M059J (cell line): Measurements from ENCODE around the gene SLC43A2. TPM values are rescaled to one million over a fixed set of nuclear protein-coding genes. Genes with fewer than 3 reads are reported as not detected.
"Not testable (repeated sequence)": the region's sequence is repeated elsewhere in the genome, so short reads cannot be mapped to it uniquely, and the experiment has no call there.

Experiments used
- DNase-seq: peaks from one replicate; pipeline ENCODE4 v3.0.0-alpha.2; 2012; ENCODE audit warnings: low read depth
- total RNA-seq: library from RNA; depleted of rRNA; stranded (reverse); fragments of >200 nt; shearing (Covaris generic); gene quantifications from 2 replicates; pipeline ENCODE4 v1.2.3, GENCODE V29; 2014; rRNA removed

SLC43A2 gene
- total RNA-seq, 1 experiment from 2014 or later = 2.4 TPM

GRCh38 chr17:1539811-1540210, 88.8 kb downstream of the SLC43A2 start:
- DNase-seq = no peak

GRCh38 chr17:1535737-1536136, 92.9 kb downstream of the SLC43A2 start:
- no peak for DNase-seq

GRCh38 chr17:1533661-1534325, 94.8 kb downstream of the SLC43A2 start:
- no peak for DNase-seq

GRCh38 chr17:1532836-1533602, 95.6 kb downstream of the SLC43A2 start:
- no peak for DNase-seq

- DNase-seq = no peak
These were observed 98.8 kb downstream of the SLC43A2 start for GRCh38 chr17:1529863-1530262.

- DNase-seq = not testable (repeated sequence)
These were observed 101.8 kb downstream of the SLC43A2 start for GRCh38 chr17:1526876-1527275.

- DNase-seq = no peak
These were observed 106.0 kb downstream of the SLC43A2 start for GRCh38 chr17:1522626-1523025.

- DNase-seq = no peak
These were observed 107.5 kb downstream of the SLC43A2 start for GRCh38 chr17:1521086-1521640.

GRCh38 chr17:1519678-1520077, 109.0 kb downstream of the SLC43A2 start:
- DNase-seq = no peak

Other genes starting within 250 kb of the SLC43A2 start
- gene YWHAE, start 228.6 kb downstream of the SLC43A2 start, total RNA-seq = 550 and 591 TPM in 2 replicates
- gene CRK, start 172.6 kb downstream of the SLC43A2 start, total RNA-seq = 39.0 and 59.6 TPM in 2 replicates
- gene MYO1C, start 136.1 kb downstream of the SLC43A2 start, total RNA-seq = 43.9 and 80.5 TPM in 2 replicates
- gene INPP5K, start 112.2 kb downstream of the SLC43A2 start, total RNA-seq = 28.1 and 81.9 TPM in 2 replicates
- gene PITPNA, start 66.0 kb downstream of the SLC43A2 start, total RNA-seq = 11.8 and 22.4 TPM in 2 replicates
- gene SCARF1, start 16.9 kb upstream of the SLC43A2 start, total RNA-seq = 0.47 TPM in 1 of 2 replicates, not detected in the other
- gene RILP, start 21.0 kb upstream of the SLC43A2 start, total RNA-seq = 1.7 and 3.1 TPM in 2 replicates
- gene PRPF8, start 56.0 kb upstream of the SLC43A2 start, total RNA-seq = 52.3 and 92.8 TPM in 2 replicates
- gene TLCD2, start 81.5 kb upstream of the SLC43A2 start, total RNA-seq = 0.02 and 0.32 TPM in 2 replicates
- 4.0 and 9.5 TPM in 2 replicates for gene WDR81, start 95.9 kb upstream of the SLC43A2 start, total RNA-seq
- 0.05 TPM in 1 of 2 replicates, not detected in the other for gene SERPINF2, start 114.0 kb upstream of the SLC43A2 start, total RNA-seq
- not detected in 2 replicates for gene SERPINF1, start 133.2 kb upstream of the SLC43A2 start, total RNA-seq
- 6.7 and 11.3 TPM in 2 replicates for gene SMYD4, start 201.1 kb upstream of the SLC43A2 start, total RNA-seq
- 26.5 and 42.5 TPM in 2 replicates for gene RPA1, start 201.2 kb upstream of the SLC43A2 start, total RNA-seq